Sigmoid colon (tissue), 7 donors: ENCODE measurements around the gene PDE2A. TPM values are rescaled to one million over a fixed set of nuclear protein-coding genes. Genes with fewer than 3 reads are reported as not detected.

Source experiments
- DNase-seq: peaks from one replicate; pipeline ENCODE4 v3.0.0-alpha.2; 2019
- H3K27ac ChIP-seq, 4 donors: fragments of 200-600 bp; sonication (generic); one replicate each; pipeline ENCODE4 v1.5.1; 2016 to 2019; ENCODE audit warnings: mild to moderate bottlenecking in 1 of 4
- H3K27me3 ChIP-seq, 3 donors: fragments of 200-600 bp; sonication (generic); one replicate each; pipeline ENCODE4 v1.5.1; 2019; ENCODE audit warnings: mild to moderate bottlenecking in 1 of 3
- H3K36me3 ChIP-seq, 4 donors: fragments of 200-600 bp; sonication (generic); one replicate each; pipeline ENCODE4 v1.5.1; 2016 to 2019
- H3K4me1 ChIP-seq, 4 donors: fragments of 200-600 bp; sonication (generic); one replicate each; pipeline ENCODE4 v1.5.1; 2017 to 2019
- H3K4me3 ChIP-seq, 4 donors: fragments of 200-600 bp; sonication (generic); one replicate each; pipeline ENCODE4 v1.5.1; 2017 to 2019; ENCODE audit warnings: mild to moderate bottlenecking in 2 of 4, moderate library complexity in 1 of 4
- H3K9me3 ChIP-seq, 4 donors: fragments of 200-600 bp in 3 of 4; sonication (generic) in 3 of 4; one replicate each; pipeline versions ENCODE4 v1.5.1 to v1.6.1; 2013 to 2019
- EP300 ChIP-seq, 4 donors: sonication (generic); formaldehyde crosslinking; IDR thresholded peaks; one replicate each; pipeline ENCODE4 v1.6.1; 2017; ENCODE audit warnings: antibody characterized with exemption in 4 of 4
- POLR2A ChIP-seq, 2 donors: fragments of 450-650 bp; IDR thresholded peaks; one replicate each; pipeline ENCODE4 v1.6.1; 2016; ENCODE audit warnings: antibody characterized with exemption in 2 of 2, mild to moderate bottlenecking in 2 of 2, moderate library complexity in 2 of 2
- POLR2AphosphoS5 ChIP-seq, 4 donors: sonication (generic); formaldehyde crosslinking; IDR thresholded peaks; one replicate each; pipeline ENCODE4 v1.6.1; 2017; ENCODE audit warnings: antibody characterized with exemption in 4 of 4
- WGBS, 2 donors: extraction: QIAGEN DNeasy Blood & Tissue Kit; methylation state at CpG; one replicate each; pipeline ENCODE4 v1.1.7; 2013; 5-methylcytosine and 5-hydroxymethylcytosine counted together
- intact Hi-C: fragments of 100-400 bp; cut with DNase I; formaldehyde crosslinking; loops from one replicate; pipeline ENCODE4 v1.15.1; 2023
- polyA plus RNA-seq, 3 donors: library from polyadenylated mRNA; stranded (reverse); fragments of 200-250 nt; gene quantifications; one replicate each; pipeline ENCODE4 v1.2.3, GENCODE V29; 2013
- total RNA-seq, 4 donors: library from RNA; depleted of rRNA; stranded (reverse); fragments of >200 nt; gene quantifications; one replicate each; pipeline ENCODE4 v1.1.0, GENCODE V29; 2016
- TF ChIP-seq, protein P1 (sequence below), 4 experiments: fragments of 450-650 bp in 3 of 4; fragments of 200-600 bp in 1 of 4; IDR thresholded peaks; one replicate each; pipeline ENCODE4 v1.5.1; 2016 to 2019; ENCODE audit warnings: antibody characterized with exemption in 4 of 4, mild to moderate bottlenecking in 3 of 4, moderate library complexity in 2 of 4
- donor health status: healthy with polysubstance abuse.
- donor health status: Bipolar disorder and iron deficiency.
- donor health status: healthy.

Gene PDE2A
- total and polyA plus RNA-seq, 7 donors: 1.8 to 75.1 (median 48.9) TPM

DNA sequence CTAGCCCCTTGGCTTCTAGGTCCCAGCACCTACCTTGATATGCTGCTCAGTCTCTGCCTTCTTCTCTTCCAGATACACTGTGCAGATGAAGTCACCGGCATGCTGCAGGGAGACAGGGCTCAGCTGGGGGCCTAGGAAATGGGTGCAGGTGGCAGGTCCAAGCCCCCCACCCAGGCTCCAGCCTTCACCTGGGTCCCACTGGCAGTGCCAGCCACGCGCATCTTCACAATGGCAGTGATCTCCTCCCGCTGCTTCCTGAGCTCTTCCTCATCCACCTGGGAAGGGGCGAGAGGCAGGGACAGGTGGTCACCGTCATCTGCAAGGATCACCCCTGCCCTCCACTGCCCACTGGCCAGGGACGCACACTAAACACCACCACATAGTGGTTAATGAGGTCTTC, 21.1 kb upstream of the PDE2A start:
- WGBS, 2 donors: 97% methylated on average over 7 of the region's 7 CpGs
- Histone ChIP-seq H3K27me3 (no peaks in the 10 kb centered on the region), H3K36me3 (peaks cover 50 to 99% (median 80%) of the 10 kb centered on the region in 4 donors), H3K4me1 (no peaks in the 10 kb centered on the region), H3K27ac (no peak overlapping the region), H3K4me3 (no peak overlapping the region), H3K9me3 (no peaks in the 10 kb centered on the region)
- intact Hi-C loops: no loop called here
- TF ChIP-seq EP300 (IDR thresholded peaks at IDR 0.05) (no peak), POLR2A (IDR thresholded peaks at IDR 0.05) (no peak), POLR2AphosphoS5 (IDR thresholded peaks at IDR 0.05) (no peak)
- TF ChIP-seq, protein P1, sequence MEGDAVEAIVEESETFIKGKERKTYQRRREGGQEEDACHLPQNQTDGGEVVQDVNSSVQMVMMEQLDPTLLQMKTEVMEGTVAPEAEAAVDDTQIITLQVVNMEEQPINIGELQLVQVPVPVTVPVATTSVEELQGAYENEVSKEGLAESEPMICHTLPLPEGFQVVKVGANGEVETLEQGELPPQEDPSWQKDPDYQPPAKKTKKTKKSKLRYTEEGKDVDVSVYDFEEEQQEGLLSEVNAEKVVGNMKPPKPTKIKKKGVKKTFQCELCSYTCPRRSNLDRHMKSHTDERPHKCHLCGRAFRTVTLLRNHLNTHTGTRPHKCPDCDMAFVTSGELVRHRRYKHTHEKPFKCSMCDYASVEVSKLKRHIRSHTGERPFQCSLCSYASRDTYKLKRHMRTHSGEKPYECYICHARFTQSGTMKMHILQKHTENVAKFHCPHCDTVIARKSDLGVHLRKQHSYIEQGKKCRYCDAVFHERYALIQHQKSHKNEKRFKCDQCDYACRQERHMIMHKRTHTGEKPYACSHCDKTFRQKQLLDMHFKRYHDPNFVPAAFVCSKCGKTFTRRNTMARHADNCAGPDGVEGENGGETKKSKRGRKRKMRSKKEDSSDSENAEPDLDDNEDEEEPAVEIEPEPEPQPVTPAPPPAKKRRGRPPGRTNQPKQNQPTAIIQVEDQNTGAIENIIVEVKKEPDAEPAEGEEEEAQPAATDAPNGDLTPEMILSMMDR (IDR thresholded peaks at IDR 0.05): no peak
- no peak for DNase-seq

DNA sequence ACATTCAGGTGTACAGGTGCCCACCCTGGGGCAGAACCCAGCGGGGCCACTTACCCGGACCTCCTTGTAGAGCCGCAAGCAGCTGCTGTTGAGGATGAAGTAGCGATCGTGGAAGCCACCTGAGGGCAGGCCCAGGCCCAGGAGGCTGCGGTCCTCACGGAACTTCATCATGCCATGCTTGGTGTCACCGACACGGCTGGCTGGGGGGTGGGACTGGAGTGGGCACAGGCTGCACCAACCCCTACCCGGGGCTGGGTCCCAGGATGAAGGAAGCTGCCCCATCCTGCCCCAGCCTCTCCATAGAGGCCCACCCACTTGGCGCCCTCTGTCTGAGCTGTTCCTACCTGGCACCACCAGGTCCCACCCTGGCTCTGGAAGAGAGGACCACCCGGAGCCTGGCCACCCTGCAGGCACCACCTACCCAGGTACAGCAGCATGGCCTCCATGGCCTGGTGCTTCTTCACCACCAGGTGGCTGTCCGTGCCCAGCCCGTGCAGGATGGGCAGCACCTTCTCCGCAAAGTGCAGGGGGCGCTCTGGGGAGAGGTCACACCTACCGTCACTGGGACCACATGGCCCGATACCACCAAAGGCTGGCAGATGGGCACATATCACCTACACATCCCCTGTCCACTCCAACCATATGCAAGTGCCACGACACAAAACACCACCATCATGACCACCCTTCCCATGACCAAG, 19.2 kb upstream of the PDE2A start:
- Histone ChIP-seq H3K9me3 (no peaks in the 10 kb centered on the region), H3K4me3 (no peak overlapping the region), H3K27me3 (no peaks in the 10 kb centered on the region), H3K4me1 (peaks cover 0 to 7% (median 0%) of the 10 kb centered on the region in 4 donors), H3K27ac (no peak overlapping the region), H3K36me3 (peaks cover 43 to 100% (median 74%) of the 10 kb centered on the region in 4 donors)
- TF ChIP-seq POLR2A (IDR thresholded peaks at IDR 0.05) (no peak), EP300 (IDR thresholded peaks at IDR 0.05) (no peak), POLR2AphosphoS5 (IDR thresholded peaks at IDR 0.05) (no peak)
- TF ChIP-seq, protein P1 (IDR thresholded peaks at IDR 0.05): no peak
- intact Hi-C loops: no loop called here
- DNase-seq: no peak
- WGBS, 2 donors: 96 to 97% methylated on average over 19 of the region's 19 CpGs

DNA sequence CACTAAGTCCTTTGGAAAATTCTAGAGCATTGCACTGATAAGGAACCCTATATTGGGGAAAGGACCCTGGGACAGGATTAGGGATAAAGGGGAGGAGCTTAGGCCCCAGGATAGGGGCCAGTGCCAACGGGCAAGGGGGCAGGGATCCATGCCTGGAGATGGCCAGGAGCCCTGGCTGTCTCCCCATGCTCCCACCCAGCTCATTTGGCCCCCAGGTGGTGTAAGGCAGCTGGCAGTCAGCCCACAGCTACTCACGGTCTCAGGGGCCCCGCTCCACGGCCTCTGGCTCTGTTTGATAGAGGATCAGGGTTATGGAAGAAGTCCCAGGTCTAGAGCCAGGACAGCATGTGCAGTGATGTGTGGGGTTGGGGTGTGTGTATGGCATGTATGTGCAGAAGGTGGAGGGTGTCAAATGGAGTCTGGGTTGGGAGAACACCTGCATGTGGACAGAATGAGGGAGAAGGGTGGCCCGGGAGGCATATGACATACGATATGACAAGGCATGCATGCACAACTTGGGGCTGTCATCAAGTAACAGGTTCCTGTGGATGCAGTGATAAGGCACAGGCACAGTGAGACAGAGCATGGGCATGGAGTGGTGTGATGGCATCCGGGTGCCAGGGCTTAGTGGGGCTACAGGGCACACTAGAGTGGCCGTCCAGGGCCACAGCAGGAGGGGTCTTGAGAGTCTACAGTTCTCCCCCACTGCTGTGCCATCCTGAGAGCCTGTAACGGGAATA, 18.4 kb upstream of the PDE2A start:
- no peaks in the 10 kb centered on the region for H3K27me3 ChIP-seq
- intact Hi-C loops: no loop called here

DNA sequence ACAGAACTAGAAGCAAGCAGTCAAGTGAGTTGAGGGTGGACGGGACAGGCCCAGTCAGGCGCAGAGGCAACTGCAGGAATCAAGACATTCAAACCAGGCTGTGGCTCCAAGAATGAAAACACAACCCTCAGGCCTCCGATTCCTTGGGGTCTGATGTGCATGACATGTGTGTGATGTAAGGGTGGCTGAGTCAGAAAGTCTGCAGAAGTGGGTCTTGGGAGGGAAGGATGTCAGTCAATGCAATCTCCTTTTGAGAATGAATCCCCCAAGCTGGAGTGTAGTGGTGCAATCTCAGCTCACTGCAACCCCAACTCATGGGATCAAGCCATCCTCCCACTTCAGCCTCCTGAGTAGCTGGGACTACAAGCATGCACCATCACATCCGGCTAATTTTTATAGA, 15.9 kb upstream of the PDE2A start:
- H3K27me3 ChIP-seq: no peaks in the 10 kb centered on the region
- H3K27ac ChIP-seq: no peak overlapping the region
- no peak for TF ChIP-seq POLR2AphosphoS5 (IDR thresholded peaks at IDR 0.05)
- TF ChIP-seq POLR2A (IDR thresholded peaks at IDR 0.05): no peak
- no peak for TF ChIP-seq EP300 (IDR thresholded peaks at IDR 0.05)
- TF ChIP-seq, protein P1 (IDR thresholded peaks at IDR 0.05): no peak
- intact Hi-C loops: no loop called here
- H3K36me3 ChIP-seq: peaks cover 30 to 95% (median 52%) of the 10 kb centered on the region in 4 donors
- WGBS, 2 donors: 95 to 96% methylated on average over 4 of the region's 4 CpGs
- H3K9me3 ChIP-seq: no peaks in the 10 kb centered on the region
- H3K4me1 ChIP-seq: peaks cover 0 to 30% (median 2%) of the 10 kb centered on the region in 4 donors
- H3K4me3 ChIP-seq: no peak overlapping the region
- DNase-seq: no peak

More for the DNA sequence above, 18.4 kb upstream of the PDE2A start:
- TF ChIP-seq, protein P1 (IDR thresholded peaks at IDR 0.05): no peak
- TF ChIP-seq POLR2AphosphoS5 (IDR thresholded peaks at IDR 0.05) (no peak), EP300 (IDR thresholded peaks at IDR 0.05) (no peak), POLR2A (IDR thresholded peaks at IDR 0.05) (no peak)
- no peak overlapping the region for H3K4me3 ChIP-seq
- DNase-seq: no peak
- 88 to 89% methylated on average over 9 of the region's 9 CpGs for WGBS, 2 donors
- H3K9me3 ChIP-seq: no peaks in the 10 kb centered on the region
- no peak overlapping the region for H3K27ac ChIP-seq
- peaks cover 46 to 100% (median 70%) of the 10 kb centered on the region in 4 donors for H3K36me3 ChIP-seq
- peaks cover 0 to 9% (median 0%) of the 10 kb centered on the region in 4 donors for H3K4me1 ChIP-seq
